HG03354 (cell line): ENCODE measurements around the gene TMEM86B.
"Not testable (repeated sequence)": the region's sequence is repeated elsewhere in the genome, so short reads cannot be mapped to it uniquely, and the experiment has no call there.

ENCODE experiments used
- ATAC-seq: cut with Tn5 transposase; IDR thresholded peaks from one replicate; pipeline ENCODE4 v1.9.1; 2021; ENCODE audit warnings: mild to moderate bottlenecking; ENCODE audit not compliant: unreplicated experiment, poor library complexity, severe bottlenecking

Gene TMEM86B

DNA sequence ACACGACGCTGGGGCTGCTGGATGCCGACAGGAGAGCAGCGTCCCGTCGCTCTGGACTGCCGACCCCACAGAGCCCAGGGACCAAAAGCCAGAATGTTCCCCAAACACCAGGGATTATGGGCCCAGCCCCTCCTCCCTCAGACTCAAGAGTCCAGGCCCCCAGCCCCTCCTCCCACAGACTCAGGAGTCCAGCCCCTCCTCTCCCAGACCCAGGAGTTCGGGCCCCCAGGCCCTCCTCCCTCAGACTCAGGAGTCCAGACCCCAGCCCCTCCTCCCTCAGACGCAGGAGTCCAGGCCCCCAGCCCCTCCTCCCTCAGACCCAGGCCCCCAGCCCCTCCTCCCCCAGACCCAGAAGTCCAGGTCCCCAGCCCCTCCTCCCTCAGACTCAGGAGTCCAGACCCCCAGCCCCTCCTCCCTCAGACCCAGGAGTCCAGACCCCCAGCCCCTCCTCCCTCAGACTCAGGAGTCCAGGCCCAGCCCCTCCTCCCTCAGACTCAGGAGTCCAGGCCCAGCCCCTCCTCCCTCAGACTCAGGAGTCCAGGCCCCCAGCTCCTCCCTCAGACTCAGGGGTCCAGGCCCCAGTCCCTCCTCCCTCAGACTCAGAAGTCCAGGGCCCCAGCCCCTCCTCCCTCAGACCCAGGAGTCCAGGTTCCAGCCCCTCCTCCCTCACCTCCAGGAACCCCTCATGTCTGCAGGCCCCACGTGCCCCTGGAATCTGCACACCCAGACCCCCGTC is 3.7 kb downstream of the TMEM86B start:
- ATAC-seq = not testable (repeated sequence)

- ATAC-seq = no peak
These were observed 4.4 kb downstream of the TMEM86B start for GRCh38 chr19:55224038-55224665.

GRCh38 chr19:55223291-55224037 is 5.1 kb downstream of the TMEM86B start:
- no peak for ATAC-seq

- no peak for ATAC-seq
These were observed 8.0 kb downstream of the TMEM86B start for GRCh38 chr19:55220525-55220924.

DNA sequence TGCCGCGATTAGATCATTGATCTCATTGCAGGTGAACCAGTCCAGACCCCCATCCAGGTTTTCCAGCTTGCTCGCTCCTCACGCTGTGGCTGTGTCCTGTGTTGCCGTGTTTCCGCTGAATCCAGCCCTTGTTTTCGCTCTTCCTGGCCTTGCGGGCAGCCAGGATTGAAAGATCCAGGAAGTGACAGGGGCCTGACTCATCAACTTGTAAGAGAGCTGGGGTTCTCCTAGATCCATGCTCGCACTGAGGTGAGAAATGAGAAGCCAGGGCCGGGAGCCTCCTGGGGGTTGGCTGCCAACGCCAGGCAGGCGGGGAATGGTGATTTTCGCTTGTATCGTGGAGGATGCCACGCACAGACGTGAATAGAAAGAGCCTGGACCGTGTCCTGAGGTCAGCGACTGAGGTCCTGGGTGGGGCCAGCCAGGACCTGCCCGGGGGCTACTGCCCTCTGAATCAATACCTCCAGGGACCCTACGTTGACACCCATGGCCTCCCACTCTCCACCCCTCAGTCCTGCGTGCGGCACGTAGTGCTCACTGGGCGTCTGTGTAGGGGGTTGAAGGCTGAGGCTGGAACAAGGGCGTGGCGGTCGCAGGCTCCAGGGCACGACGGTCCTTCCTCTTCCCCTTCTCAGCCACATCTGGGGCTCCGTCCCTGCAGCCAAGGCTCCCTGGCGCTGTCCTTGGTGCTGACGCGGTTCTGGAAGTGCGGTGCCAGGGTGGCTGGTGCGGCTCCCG is 11.9 kb downstream of the TMEM86B start:
- ATAC-seq = no peak

GRCh38 chr19:55213547-55213946 is 15.0 kb downstream of the TMEM86B start:
- no peak for ATAC-seq

GRCh38 chr19:55212447-55212846 is 16.1 kb downstream of the TMEM86B start:
- no peak for ATAC-seq

DNA sequence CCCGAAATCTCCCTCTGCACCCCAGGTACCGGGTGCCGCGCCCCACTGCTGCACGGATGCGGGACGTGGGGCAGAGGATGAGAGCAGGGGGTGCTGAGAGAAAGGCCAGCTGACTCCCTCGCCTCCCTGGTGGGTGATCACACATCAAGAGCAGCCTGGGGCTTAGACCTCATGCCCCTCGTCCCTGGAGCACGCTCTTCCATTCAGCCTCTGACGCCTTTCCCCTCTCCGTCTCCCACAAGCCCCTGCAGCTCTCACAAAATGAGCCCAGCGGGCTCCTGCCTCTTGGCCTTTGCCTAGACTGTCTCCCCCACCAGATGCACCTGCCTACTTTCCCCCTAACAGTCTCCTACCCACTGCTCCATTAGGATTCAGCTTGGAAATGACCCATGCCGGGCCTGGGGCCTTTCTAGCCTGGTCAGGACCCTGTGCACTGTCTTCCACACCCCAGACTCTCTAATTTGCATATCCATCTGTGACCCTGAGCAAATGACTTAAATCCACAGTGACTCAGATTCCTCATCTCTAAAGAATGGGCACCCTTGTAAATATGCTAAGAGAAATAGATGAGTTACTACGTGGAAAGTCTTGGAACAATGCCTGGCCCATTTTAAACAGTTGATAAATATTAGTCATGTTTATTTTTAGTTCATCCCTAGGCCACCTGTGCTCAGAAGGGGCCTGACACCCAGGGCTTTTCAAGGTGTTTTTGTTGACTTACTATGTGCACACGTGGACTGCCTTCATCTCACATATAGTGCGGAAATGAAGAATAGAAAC is 18.7 kb downstream of the TMEM86B start:
- no peak for ATAC-seq

GRCh38 chr19:55208880-55209692 is 19.5 kb downstream of the TMEM86B start, which contains the start of gene PTPRH:
Gene PTPRH, minus strand, starts transcription at chr19:55209501. Its CDS starts 68 bp downstream, at chr19:55209433.
- no peak for ATAC-seq

- no peak for ATAC-seq
These were observed 21.7 kb downstream of the TMEM86B start for GRCh38 chr19:55206664-55207500.

DNA sequence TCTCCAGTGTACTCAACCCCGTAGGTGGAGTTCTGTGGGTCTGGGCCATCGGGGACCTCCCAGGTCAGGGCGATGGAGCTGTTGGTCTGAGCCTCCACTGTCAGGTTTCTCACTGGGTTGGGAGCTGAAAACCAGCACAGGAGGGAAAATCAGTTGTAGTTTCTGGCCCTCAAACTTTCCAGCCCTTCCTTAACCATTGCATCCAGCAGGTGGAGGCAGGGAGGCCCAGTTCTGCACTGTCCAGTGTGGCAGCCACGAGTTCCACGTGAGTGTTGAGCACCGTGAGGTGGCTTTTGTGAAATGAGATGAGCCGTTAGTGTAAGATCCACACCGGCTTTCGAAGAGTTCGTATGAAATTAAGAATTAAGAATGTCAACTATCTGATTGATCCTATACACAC is 26.4 kb downstream of the TMEM86B start:
- not testable (repeated sequence) for ATAC-seq

DNA sequence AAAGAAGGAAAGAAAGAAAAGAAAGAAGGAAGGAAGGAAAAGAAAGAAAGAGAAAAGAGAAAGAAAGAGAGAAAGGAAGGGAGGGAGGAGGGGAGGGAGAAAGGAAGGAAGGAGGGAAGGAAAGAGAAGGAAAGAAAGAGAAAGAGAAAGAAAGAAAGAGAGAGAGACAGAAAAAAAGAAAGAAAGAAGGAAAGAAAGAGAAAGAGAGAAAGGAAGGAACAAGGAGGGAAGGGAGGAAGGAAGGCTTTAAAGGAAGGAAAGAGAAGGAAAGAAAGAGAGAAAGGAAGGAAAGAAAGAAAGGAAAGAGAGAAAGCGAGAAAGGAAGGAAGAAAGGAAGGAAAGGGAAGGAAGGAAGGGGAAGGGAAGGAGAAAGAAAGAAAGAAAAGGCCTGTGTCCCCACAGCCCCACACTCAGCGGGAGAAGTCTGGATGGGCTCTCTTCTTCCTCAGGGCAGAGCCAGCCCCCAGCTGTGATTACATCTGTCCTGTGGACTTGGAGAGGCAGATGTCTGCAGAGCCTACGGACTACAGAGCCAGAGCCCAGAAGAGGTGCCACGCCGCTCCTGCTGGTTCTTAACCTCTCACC is 28.9 kb downstream of the TMEM86B start:
- ATAC-seq = no peak

DNA sequence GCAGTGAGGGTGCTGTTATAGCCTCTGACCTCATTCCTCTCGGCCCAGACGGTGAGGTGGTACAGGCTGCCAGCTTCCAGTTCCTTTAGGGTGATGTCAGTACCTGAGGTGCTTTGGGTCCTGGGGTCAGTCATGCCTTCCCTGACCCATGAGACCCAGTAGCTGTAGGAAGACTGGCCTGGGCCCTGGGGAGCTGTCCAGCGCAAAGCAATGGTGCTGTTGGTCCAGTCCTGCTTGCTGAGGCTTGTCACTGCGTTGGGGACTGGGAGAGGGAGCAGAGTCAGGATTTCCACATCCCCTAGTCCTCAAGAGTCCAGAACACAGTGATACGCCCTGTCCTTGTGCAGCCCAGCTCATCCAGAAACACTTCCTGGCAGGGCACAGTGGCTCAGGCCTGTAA is 29.9 kb downstream of the TMEM86B start:
- no peak for ATAC-seq

- no peak for ATAC-seq
These were observed 31.0 kb downstream of the TMEM86B start for GRCh38 chr19:55197528-55197927.

GRCh38 chr19:55196803-55197202 is 31.8 kb downstream of the TMEM86B start:
- no peak for ATAC-seq

GRCh38 chr19:55193481-55193880 is 35.1 kb downstream of the TMEM86B start:
- ATAC-seq = no peak

DNA sequence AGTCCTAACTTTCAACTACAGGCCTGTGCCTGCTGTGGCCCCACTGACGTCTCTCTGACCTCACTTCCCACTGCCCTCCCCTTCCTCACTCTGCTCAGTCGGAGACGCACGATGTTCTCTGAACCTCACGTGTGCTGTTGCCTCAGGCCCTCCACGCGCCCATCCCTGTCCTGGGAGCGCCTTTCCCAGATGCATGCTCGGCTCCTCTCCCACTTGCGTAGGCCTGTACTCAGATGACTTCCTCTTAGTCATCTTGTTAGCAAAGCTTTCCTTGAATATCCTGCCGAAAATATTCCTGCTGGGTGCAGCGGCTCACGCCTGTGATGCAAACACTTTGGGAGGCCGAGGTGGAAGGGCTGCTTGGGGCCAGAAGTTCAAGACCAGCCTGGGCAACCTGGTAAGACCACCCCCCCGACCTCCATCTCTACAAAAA is 39.1 kb downstream of the TMEM86B start:
- ATAC-seq = no peak
